GM19240 (cell line): ENCODE results near the gene FNDC3A.

ENCODE experiments used
- DNase-seq: peaks from one replicate; pipeline ENCODE4 v3.0.0; 2011; ENCODE audit warnings: low spot score; ENCODE audit not compliant: insufficient read length

The FNDC3A gene

DNA sequence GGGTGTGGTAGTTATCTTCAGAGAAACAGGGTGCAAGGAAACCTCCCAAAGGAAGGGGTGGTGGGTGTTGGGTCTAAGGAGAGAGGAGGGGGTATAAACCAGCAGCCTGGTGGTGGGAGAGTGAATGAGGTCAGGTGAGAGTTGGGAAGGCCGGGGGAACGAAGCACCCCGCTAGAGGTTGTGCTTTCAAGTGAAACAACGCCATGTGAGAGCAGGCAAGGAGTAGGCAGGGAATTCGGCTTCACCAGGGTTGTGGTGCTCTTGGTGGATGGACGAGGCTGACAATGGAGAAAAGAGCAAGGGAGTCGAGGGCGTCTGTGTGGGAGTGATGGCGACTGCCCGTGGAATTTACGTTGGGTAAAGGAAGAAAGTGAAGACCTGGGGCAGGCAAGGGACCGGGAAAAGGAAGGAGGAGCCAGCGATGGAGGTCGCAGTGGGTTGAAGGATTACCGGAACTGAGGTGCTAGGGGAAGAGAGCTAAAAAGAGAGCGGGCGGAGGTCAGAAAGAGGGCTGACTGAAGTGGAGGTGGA, 242.3 kb downstream of the FNDC3A start:
- no peak for DNase-seq

- no peak for DNase-seq
Observed at GRCh38 chr13:49218493-49219051, 242.9 kb downstream of the FNDC3A start.

- DNase-seq, result no peak
Observed at GRCh38 chr13:49219647-49220035, 243.9 kb downstream of the FNDC3A start.

DNA sequence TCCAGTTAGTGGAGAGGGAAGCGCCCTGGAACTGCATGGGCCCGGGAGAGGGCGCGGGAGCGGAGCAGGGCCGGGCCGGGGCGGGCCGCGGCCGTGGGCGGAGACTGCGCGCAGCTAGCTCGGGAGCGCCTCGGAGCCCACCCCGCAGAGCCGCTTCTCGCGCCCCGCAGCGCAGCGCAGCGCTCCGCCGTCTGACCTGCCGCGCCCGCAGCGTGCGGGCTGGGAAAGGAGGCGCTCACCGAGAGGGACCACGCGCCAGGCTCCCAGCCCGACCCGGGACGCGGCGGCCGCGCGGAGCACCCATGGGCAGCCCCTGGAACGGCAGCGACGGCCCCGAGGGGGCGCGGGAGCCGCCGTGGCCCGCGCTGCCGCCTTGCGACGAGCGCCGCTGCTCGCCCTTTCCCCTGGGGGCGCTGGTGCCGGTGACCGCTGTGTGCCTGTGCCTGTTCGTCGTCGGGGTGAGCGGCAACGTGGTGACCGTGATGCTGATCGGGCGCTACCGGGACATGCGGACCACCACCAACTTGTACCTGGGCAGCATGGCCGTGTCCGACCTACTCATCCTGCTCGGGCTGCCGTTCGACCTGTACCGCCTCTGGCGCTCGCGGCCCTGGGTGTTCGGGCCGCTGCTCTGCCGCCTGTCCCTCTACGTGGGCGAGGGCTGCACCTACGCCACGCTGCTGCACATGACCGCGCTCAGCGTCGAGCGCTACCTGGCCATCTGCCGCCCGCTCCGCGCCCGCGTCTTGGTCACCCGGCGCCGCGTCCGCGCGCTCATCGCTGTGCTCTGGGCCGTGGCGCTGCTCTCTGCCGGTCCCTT, 244.5 kb downstream of the FNDC3A start, which contains the start of gene MLNR:
TSS of gene MLNR (plus strand) at position 303 of the 820 bp plus-strand sequence. CDS start at position 303, 0 bp downstream.
- no peak for DNase-seq

DNA sequence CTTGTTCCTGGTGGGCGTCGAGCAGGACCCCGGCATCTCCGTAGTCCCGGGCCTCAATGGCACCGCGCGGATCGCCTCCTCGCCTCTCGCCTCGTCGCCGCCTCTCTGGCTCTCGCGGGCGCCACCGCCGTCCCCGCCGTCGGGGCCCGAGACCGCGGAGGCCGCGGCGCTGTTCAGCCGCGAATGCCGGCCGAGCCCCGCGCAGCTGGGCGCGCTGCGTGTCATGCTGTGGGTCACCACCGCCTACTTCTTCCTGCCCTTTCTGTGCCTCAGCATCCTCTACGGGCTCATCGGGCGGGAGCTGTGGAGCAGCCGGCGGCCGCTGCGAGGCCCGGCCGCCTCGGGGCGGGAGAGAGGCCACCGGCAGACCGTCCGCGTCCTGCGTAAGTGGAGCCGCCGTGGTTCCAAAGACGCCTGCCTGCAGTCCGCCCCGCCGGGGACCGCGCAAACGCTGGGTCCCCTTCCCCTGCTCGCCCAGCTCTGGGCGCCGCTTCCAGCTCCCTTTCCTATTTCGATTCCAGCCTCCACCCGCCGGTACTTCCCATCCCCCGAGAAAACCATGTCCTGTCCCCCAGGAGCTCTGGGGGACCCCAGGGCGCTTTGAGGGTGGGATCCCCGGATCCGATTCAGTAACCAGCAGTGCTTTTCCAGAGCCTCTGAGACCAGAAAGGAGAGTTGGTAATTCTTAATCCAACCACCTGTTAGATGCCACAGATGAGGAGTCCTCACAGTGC, 245.3 kb downstream of the FNDC3A start:
- no peak for DNase-seq

DNA sequence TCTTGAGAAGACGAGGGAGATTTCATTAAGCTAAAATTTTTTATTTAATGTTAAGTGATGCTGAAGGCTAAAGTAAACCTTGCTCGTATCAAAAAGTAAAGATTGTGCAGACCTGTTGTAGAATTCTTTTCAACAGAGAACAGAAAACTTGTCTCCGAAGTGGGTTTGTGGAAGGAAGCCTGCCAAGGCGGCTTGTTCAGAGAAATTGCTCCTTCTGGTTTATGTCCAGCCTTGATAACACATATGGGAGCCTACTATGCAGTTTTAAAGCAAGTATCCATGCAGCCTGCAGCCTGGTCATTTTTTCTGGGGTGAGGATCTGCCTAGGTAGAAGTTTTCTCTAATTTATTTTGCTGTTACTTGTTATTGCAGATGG, 245.9 kb downstream of the FNDC3A start:
- no peak for DNase-seq

- no peak for DNase-seq
Observed at GRCh38 chr13:49225223-49226042, 249.7 kb downstream of the FNDC3A start.

GRCh38 chr13:49226613-49227012, 250.9 kb downstream of the FNDC3A start:
- no peak for DNase-seq

DNA sequence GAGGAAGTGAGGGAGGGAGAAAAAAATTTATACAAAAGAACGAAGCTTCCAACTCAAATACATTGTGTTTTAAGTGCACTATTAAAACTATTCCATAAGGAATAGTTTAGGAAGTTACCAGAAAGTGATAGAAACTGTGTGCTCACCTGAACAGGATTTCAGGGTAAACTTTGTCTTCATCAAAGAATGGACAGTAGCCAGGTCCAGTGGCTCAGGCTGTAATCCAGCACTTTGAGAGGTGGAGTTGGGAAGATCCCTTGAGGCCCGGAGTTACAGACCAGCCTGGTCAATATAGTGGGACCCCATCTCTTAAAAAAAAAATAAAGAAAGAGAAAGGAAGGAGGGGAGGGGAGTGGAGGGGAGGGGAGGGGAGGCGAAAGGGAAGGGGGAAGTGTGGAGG, 259.0 kb downstream of the FNDC3A start:
- no peak for DNase-seq

GRCh38 chr13:49235856-49236431, 260.2 kb downstream of the FNDC3A start:
- DNase-seq, result no peak

- DNase-seq, result no peak
Observed at GRCh38 chr13:49238621-49239020, 262.9 kb downstream of the FNDC3A start.

DNA sequence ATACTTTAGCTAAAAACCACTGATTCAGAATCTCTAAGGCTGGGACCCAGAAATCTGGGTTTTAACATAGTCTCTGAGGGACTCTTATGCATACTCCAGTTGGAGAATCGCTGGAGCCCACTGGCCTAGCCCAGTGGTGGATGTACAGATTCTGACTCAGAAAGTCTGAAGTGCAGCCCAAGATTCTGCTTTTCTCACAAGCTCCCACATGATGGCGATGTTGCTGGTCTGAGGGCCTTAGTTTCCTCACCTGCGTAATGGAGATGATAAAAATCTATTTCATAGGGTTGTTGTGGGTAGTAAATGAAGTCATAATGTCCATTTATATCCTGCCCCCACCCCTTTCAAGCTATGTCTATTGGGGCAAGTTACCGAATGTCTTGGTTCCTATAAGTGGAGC, 264.3 kb downstream of the FNDC3A start:
- DNase-seq, result no peak

GRCh38 chr13:49241296-49241695, 265.6 kb downstream of the FNDC3A start:
- DNase-seq, result no peak

DNA sequence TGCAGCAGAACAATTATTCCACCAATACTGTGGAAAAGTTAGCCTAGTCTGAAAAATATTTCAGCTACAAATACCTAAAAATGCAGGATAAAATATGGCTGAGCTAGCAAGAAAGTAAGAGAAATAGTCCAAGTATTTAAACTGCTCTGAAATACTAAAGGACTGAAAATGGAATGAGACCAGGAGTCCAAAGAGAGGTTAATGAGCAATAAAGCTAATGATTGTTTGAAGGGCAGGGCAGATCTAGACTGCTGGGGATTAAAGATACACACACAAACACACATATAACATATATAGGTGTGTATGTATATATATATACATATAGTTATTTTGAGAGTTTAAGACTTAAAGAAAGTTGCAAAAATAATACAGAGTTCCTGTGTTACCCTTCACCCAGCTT, 269.4 kb downstream of the FNDC3A start:
- no peak for DNase-seq

- no peak for DNase-seq
Observed at GRCh38 chr13:49246850-49247642, 271.3 kb downstream of the FNDC3A start.

- peak; percentile 92 for DNase-seq
Observed at GRCh38 chr13:49247643-49248621, 272.2 kb downstream of the FNDC3A start, which contains the start of gene CDADC1. CDADC1 (plus strand) TSS chr13:49247925; CDS start chr13:49248038, 113 bp downstream.

DNA sequence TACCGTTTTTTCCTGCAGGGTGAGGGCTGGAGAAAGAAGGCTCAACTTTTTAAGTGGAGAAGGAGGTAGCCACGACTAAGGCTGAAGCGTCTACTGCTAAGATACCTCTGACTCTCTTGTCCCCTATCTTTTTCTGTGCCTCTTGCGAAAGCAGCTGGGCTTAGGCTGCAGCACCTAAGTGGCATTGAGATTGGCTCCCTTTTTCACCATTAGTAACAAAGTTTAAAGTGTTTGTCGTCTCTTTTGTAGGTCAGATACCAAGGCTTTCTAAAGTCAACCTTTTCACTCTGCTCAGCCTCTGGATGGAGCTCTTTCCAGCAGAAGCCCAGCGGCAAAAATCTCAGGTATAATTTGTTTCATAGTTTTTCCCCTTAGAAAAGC, 272.9 kb downstream of the FNDC3A start:
- no peak for DNase-seq

GRCh38 chr13:49251326-49251725, 275.6 kb downstream of the FNDC3A start:
- DNase-seq, result no peak

- no peak for DNase-seq
Observed at GRCh38 chr13:49253310-49253709, 277.6 kb downstream of the FNDC3A start.
